GM21786 (cell line): ENCODE data around the gene NKX2-4.
"Not testable (repeated sequence)": the region's sequence is repeated elsewhere in the genome, so short reads cannot be mapped to it uniquely, and the experiment has no call there.

ENCODE experiments used
- ATAC-seq: cut with Tn5 transposase; IDR thresholded peaks from one replicate; pipeline ENCODE4 v1.9.1; 2021; ENCODE audit not compliant: unreplicated experiment

NKX2-4 gene

GRCh38 chr20:21394551-21394950 is 2.8 kb downstream of the NKX2-4 start:
- no peak for ATAC-seq

GRCh38 chr20:21393816-21394519 is 3.4 kb downstream of the NKX2-4 start:
- ATAC-seq: no peak

GRCh38 chr20:21393166-21393565 is 4.2 kb downstream of the NKX2-4 start:
- ATAC-seq: no peak

- ATAC-seq: no peak
These were observed 5.4 kb downstream of the NKX2-4 start for GRCh38 chr20:21391972-21392352.

- no peak for ATAC-seq
These were observed 5.9 kb downstream of the NKX2-4 start for GRCh38 chr20:21391185-21391971.

GRCh38 chr20:21390768-21391167 is 6.6 kb downstream of the NKX2-4 start:
- ATAC-seq: no peak

- no peak for ATAC-seq
These were observed 8.0 kb downstream of the NKX2-4 start for GRCh38 chr20:21389368-21389767.

GRCh38 chr20:21388566-21388965 is 8.8 kb downstream of the NKX2-4 start:
- no peak for ATAC-seq

- no peak for ATAC-seq
These were observed 9.8 kb downstream of the NKX2-4 start for GRCh38 chr20:21387528-21387927.

GRCh38 chr20:21386111-21386510 is 11.2 kb downstream of the NKX2-4 start:
- no peak for ATAC-seq

GRCh38 chr20:21384308-21384892 is 12.9 kb downstream of the NKX2-4 start:
- no peak for ATAC-seq

GRCh38 chr20:21381619-21382018 is 15.7 kb downstream of the NKX2-4 start:
- ATAC-seq: no peak

GRCh38 chr20:21380711-21381110 is 16.6 kb downstream of the NKX2-4 start:
- ATAC-seq: no peak

- no peak for ATAC-seq
These were observed 19.1 kb downstream of the NKX2-4 start for GRCh38 chr20:21378259-21378658.

GRCh38 chr20:21377701-21378100 is 19.6 kb downstream of the NKX2-4 start:
- no peak for ATAC-seq

GRCh38 chr20:21376626-21377025 is 20.7 kb downstream of the NKX2-4 start:
- ATAC-seq: no peak

- no peak for ATAC-seq
These were observed 23.9 kb downstream of the NKX2-4 start for GRCh38 chr20:21373436-21373835.

GRCh38 chr20:21372016-21372415 is 25.3 kb downstream of the NKX2-4 start:
- ATAC-seq: no peak

- ATAC-seq: no peak
These were observed 26.1 kb downstream of the NKX2-4 start for GRCh38 chr20:21371193-21371592.

- ATAC-seq: no peak
These were observed 28.5 kb downstream of the NKX2-4 start for GRCh38 chr20:21368791-21369190.

GRCh38 chr20:21366273-21366672 is 31.1 kb downstream of the NKX2-4 start:
- ATAC-seq: not testable (repeated sequence)

GRCh38 chr20:21365771-21366170 is 31.6 kb downstream of the NKX2-4 start:
- no peak for ATAC-seq
